ENCODE measurements around the gene ANP32B. TPM values are rescaled to one million over a fixed set of nuclear protein-coding genes. Genes with fewer than 3 reads are reported as not detected.
A peak's percentile ranks its signal among the peaks of the same experiment; 100 is the strongest.

Gene ANP32B
- total RNA-seq, 1 donor from 2014 or later, result 14.2 TPM

DNA sequence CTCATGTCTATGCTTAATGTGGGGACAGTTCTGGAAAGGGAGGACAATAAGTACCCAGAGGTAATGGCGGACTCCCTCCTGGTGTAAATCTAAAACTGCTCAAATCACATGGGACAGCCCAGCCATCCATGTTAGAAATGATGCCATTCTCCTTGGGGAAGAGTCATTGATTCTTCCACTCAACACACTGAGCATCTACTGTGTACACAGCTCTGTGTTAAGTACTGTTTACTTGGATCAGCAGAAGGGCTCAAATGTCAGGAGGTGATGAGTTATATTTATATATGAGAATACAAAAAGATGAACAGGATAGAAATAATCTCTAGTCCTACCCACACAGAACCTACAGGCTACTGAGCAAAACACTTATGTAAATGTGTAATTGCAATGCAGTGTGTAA lies 41.6 kb downstream of the ANP32B start:
- no peak for DNase-seq (ENCODE audit: low spot score)

DNA sequence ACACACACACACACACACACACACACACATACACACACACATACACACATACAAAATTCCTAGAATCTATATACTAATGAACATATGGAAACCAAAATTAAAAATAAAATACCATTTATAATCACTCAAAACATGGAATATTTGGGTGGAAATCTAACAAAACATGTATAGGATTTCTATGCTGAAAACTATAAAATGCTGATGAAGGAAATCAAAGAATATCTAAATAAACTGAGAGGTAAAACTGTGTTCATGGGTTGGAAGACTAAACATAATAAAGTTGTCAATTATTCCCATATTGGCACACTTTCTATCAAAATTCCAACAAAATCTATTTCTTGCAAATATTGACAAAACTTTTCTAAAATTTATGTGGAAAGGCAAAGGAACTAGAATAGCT lies 48.0 kb downstream of the ANP32B start:
- DNase-seq (ENCODE audit: low spot score), result no peak

- DNase-seq (ENCODE audit: low spot score), result peak; percentile 10
Observed at GRCh38 chr9:98031935-98032334, 48.8 kb downstream of the ANP32B start.

DNA sequence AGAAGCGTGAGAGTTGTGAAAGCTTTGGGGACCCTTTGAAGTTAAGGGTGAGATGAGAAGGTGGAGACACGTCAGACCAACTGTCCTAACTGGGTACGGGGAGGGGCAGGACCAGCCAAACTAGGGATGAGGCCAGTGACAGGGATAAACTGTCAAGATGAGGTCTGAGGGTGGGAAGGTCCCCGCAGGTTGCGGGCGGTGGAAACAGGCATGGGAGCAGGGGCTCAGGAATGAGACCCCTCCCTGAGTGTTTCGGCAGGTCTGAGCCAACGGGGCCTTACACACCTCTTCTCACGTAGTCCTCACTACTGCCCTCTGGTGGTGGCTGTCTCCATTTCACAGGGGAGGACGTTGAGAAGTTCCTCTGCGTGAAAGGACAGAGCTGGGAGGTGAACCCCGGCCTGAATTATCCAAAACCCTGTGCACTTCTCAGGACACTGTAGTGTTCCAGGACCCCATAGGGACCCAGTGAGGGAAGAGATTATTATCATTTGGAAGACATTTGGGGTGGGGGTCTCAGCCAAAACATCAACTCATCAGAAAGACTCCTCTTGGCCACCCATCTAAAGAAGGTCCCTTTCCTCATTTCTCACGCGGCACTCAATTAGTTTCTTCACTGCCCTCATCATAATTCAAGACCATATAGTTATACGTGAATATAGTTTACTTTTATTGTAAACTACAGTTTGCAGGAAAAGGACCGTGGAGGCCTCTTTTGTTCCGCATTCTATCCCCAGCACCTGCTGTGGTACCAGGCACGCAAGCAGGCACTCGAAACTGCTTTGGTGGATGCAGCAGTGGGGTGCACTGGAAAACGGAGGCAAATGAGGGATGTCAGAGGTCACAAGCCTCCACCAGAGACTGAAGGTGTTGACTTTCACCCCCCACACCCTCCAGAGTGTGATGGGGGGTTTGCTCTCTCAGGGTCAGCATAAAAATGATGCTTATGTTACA lies 51.7 kb downstream of the ANP32B start:
- peak; percentile 72 for DNase-seq (ENCODE audit: low spot score)

- no peak for DNase-seq (ENCODE audit: low spot score)
Observed at GRCh38 chr9:98037357-98037756, 54.2 kb downstream of the ANP32B start.

DNA sequence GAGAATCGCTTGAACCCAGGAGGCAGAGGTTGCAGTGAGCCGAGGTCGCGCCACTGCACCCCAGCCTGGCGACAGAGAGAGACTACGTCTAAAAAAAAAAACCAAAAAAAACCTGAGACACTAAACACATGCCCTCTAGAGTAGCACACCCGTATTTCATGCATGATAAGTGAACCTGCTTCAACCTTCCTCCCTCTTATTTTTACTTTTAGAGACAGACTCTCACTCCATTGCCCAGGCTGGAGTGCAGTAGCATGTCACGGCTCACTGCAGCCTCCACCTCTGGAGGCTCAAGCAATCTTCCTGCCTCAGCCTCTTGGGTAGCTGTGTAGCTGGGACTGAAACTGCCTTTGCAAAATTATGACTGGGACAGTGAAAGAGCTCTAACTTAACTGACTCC lies 55.8 kb downstream of the ANP32B start:
- DNase-seq (ENCODE audit: low spot score), result no peak

DNA sequence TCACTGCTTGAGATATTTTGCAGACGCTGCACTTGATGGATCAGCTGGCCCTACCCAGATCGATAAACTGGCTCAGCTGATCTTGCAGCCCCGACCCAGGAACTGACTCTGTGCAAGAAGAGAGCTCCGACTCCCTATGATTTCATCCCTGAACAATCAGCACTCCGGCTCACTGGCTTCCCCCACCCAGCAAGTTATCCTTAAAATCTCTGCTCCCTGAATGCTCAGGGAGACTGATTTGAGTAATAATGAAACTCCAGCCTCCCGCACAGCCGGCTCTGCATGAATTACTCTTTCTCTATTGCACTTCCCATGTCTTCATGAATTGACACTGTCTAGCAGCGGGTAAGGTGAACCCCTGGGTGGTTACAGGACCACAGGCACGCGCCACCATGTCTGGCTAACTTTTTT lies 56.5 kb downstream of the ANP32B start:
- DNase-seq (ENCODE audit: low spot score), result no peak

DNA sequence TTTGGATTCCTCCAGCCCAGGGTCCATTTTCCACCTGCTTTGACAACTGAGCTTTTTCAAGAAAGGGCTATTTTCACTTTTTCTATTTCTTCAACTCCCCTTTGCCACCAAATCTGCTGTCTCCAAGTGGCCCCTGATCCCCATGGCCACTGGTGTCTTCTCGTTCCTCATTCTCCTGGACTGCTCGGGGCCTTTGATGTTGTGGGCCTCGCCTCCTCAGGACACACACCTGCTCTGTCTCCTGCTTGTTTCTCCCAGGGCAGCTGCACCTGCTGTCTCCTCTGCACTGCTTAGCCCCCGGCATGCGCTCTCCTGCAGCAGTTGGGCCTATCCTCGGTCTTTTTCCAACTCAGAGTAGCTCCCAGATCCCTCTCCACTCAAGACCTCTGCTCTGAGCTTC lies 57.1 kb downstream of the ANP32B start:
- no peak for DNase-seq (ENCODE audit: low spot score)

GRCh38 chr9:98043915-98044314 lies 60.8 kb downstream of the ANP32B start:
- no peak for DNase-seq (ENCODE audit: low spot score)

DNA sequence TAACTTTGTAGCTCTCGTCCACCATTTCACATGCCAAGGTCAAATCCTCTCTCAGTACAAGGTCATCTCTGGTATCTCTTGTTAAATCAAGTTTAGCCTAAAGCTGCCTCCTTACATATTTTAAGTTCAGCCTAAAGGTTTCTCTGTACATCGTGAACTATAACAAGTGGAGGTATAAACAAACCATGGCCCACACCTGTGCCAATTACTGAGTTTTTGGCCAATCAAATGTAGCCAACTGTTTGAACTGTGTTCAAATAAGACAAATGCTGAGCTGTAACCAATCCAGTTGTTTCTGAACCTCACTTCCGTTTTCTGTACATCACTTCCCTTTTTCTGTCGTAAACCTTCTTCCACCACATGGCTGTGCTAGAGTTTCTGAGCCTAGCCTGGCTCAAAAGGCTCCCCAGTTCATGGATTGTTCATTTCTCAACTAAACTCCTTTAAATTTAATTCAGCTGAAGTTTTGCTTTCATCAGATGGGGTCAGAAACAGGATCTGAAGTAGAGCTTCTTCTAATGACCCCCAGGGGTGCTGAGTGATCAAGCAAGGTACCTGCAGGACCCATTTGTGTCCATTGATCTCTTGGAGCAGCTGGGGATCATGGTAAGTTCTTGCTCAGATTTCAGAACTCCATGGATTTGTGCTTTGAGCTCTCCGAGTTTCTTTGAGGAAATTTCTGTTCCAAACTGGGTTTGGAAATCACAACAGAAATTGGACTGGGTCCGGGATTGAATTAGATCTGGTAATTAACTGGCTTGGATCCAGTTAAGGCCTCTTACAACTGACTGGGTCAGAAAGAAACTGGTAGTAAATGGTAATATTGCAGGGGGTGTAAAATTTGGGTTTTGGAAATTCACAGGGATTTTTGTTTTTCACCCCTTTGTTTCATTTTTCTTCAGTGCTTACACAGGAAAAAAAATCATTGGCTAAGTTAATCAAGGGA lies 62.4 kb downstream of the ANP32B start:
- DNase-seq (ENCODE audit: low spot score), result peak; percentile 17

GRCh38 chr9:98046180-98046543 lies 63.0 kb downstream of the ANP32B start:
- no peak for DNase-seq (ENCODE audit: low spot score)

GRCh38 chr9:98047002-98047401 lies 63.9 kb downstream of the ANP32B start:
- no peak for DNase-seq (ENCODE audit: low spot score)

- DNase-seq (ENCODE audit: low spot score), result no peak
Observed at GRCh38 chr9:98049288-98050072, 66.3 kb downstream of the ANP32B start.

DNA sequence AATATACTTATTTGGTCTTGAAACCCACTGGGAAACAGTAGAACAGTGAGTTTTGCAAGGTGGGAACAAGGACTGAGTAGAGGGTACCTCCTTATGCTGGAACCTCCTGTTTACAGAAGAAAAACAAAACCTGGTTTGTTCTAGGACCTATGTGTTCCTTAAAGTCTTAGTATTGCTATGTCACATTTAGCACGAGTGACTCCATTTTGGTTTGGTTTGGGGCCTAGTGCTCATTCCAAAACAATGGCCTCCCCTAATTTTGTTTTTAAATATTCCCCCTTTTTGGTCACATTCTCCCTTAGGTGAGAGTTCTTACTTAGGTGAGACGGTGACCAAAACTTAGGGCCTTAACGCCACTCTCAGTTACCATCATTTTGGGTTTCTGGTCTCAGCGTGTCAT lies 67.2 kb downstream of the ANP32B start:
- no peak for DNase-seq (ENCODE audit: low spot score)

- DNase-seq (ENCODE audit: low spot score), result no peak
Observed at GRCh38 chr9:98054376-98054951, 71.3 kb downstream of the ANP32B start.

- DNase-seq (ENCODE audit: low spot score), result peak; percentile 92
Observed at GRCh38 chr9:98056269-98057137, 73.4 kb downstream of the ANP32B start, which contains the start of gene NANS. TSS of gene NANS (plus strand) at chr9:98056732. CDS start at chr9:98056809, 77 bp downstream.

DNA sequence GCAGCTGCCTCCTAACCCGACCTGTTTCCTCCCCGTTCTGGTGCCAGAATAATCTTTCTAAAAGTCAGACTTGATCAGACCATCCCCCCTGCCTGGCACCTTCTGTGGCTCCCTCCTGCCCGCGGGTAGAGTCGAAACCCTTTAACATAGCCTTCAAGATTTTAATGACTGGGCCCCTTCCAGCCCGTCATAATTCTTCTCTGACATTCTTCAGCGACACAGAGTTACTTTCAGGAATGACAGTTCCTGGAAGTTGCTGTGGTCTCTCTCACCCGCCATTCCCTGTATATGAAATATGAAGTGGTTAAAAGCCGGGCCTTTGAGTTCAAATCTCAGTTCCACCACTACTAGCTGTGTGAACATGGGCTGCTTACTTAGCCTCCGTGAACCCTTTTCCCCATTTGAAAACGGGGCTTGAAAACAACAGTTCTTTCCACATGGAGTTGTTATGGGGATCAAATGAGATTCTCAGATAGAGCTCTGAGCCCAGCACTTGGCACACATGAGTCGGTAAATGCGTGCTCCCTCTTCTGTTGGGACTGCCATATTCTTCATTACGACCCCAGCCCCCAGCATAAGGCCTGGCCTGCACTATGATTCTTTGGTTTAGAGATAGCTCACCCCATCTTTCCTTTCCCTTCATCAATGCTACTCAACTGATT lies 74.1 kb downstream of the ANP32B start:
- DNase-seq (ENCODE audit: low spot score), result peak; percentile 63

- DNase-seq (ENCODE audit: low spot score), result no peak
Observed at GRCh38 chr9:98062161-98062560, 79.0 kb downstream of the ANP32B start.

DNA sequence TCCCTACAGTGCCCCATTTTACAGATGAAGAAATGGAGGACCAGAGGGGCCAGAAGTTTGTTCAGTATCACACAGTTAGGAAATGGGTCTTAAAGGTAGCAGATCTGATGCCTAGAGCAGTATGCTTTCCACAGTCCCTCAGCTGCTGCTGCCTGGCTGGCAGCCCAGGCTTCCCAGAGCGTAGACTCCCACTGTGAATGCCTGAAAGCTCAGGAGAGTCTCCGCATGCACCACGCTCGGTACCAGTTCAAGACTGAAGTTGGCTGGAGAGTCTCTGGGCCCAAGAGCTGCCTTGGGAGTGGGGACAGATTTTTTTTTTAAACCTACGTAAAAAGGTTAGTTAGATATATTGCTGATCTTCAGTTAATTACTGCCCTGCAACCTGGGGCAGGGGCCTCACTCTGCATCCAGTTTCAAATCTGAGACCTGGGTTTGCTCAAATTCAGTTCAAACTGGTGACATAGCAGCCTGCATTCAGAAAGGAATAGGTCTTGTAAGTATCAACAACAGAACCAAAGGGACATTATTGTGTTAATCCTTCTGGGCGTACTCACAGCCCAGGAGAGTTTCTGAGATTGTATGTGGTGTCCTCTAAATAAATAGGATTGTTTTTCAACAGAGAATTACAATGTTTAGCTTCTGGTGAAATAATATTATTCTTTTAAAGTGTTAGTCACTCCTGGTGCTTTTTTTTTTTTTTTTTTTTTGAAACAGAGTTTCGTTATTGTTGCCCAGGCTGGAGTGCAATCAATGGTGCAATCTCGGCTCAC lies 81.7 kb downstream of the ANP32B start:
- DNase-seq (ENCODE audit: low spot score), result no peak

All from umbilical cord (tissue), 2 donors.